Osteocyte (in vitro differentiated cells): ENCODE results near the gene PDE1A. TPM values are rescaled to one million over a fixed set of nuclear protein-coding genes. Genes with fewer than 3 reads are reported as not detected.
A peak's percentile ranks its signal among the peaks of the same experiment; 100 is the strongest.

Source experiments
- DNase-seq: peaks from one replicate; pipeline ENCODE4 v3.0.0; 2021; ENCODE audit warnings: mixed read lengths; ENCODE audit not compliant: unreplicated experiment; ENCODE audit errors: extremely low spot score
- H3K27ac Mint-ChIP-seq: one replicate; pipeline ENCODE4 v1.8.0; 2021; ENCODE audit warnings: mild to moderate bottlenecking, mixed read lengths; ENCODE audit not compliant: unreplicated experiment
- H3K27me3 Mint-ChIP-seq: one replicate; pipeline ENCODE4 v1.8.0; 2021; ENCODE audit warnings: mixed read lengths; ENCODE audit not compliant: unreplicated experiment
- H3K36me3 Mint-ChIP-seq: one replicate; pipeline ENCODE4 v1.8.0; 2021; ENCODE audit warnings: mixed read lengths; ENCODE audit not compliant: unreplicated experiment
- H3K4me1 Mint-ChIP-seq: one replicate; pipeline ENCODE4 v1.8.0; 2021; ENCODE audit warnings: mixed read lengths; ENCODE audit not compliant: unreplicated experiment
- H3K4me3 Mint-ChIP-seq: one replicate; pipeline ENCODE4 v1.8.0; 2021; ENCODE audit warnings: mild to moderate bottlenecking, moderate library complexity, mixed read lengths; ENCODE audit not compliant: unreplicated experiment
- H3K9me3 Mint-ChIP-seq: one replicate; pipeline ENCODE4 v1.8.0; 2021; ENCODE audit warnings: mixed read lengths; ENCODE audit not compliant: unreplicated experiment
- CTCF ChIP-seq: fragments of 200-600 bp; sonication (generic); IDR thresholded peaks from 2 replicates; pipeline ENCODE4 v1.5.0; 2021; ENCODE audit warnings: antibody characterized with exemption, mild to moderate bottlenecking, moderate library complexity
- total RNA-seq: library from RNA; stranded (reverse); gene quantifications from 2 replicates; pipeline ENCODE4 v1.2.1, GENCODE V29; 2021

The PDE1A gene
- total RNA-seq, 1 donor from 2014 or later, result 1.8 TPM

DNA sequence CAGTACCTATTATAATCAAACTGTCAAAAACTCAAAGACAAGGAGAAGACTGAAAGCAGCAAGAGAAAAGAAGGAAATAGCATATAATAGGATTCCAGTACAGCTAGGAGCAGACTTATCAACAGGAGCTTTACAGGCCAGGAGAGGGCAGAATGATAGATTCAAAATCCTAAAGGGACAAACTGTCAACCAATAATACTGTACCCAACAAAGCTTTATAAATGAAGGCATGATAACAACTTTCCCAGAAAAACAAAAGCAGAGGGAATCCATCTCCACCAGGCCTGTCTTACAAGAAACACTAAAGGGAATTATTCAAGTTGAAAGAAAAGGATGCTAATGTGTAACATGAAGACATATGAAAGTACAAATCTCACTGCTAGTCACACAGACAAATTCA lies 42.0 kb downstream of the PDE1A start:
- no peak for TF ChIP-seq CTCF
- H3K36me3 Mint-ChIP-seq, result peaks cover 6% of the 10 kb centered on the region

GRCh38 chr2:182381225-182381624 lies 45.6 kb downstream of the PDE1A start:
- H3K4me3 Mint-ChIP-seq, result no peak overlapping the region
- DNase-seq, result no peak
- no peaks in the 10 kb centered on the region for H3K27me3 Mint-ChIP-seq
- H3K9me3 Mint-ChIP-seq, result peaks cover 28% of the 10 kb centered on the region
- TF ChIP-seq CTCF, result no peak
- H3K27ac Mint-ChIP-seq, result no peak overlapping the region
- peaks cover 26% of the 10 kb centered on the region for H3K4me1 Mint-ChIP-seq
- H3K36me3 Mint-ChIP-seq, result peaks cover 17% of the 10 kb centered on the region

More for the DNA sequence above, 42.0 kb downstream of the PDE1A start:
- peaks cover 5% of the 10 kb centered on the region for H3K4me1 Mint-ChIP-seq
- peaks cover 22% of the 10 kb centered on the region for H3K9me3 Mint-ChIP-seq
- H3K27ac Mint-ChIP-seq, result no peak overlapping the region
- no peak overlapping the region for H3K4me3 Mint-ChIP-seq
- H3K27me3 Mint-ChIP-seq, result no peaks in the 10 kb centered on the region
- no peak for DNase-seq

DNA sequence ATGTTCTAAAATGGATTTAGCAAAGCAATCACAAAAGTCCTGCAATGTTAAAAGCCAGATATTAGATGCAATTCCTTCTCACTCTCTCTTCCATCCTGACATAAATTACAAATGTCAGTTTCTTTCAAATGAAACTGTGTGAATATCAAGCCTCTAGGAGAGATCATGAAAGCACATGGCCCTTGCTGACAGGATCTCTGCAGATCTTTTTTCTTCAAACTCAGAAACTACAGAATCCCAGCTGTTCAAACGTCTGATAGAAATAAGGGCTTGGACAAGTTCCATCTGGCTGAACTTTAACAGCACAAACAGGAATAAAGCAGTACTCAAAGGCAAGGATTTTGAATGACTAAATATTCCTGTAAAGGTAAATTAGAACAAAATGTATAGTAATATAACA lies 47.6 kb downstream of the PDE1A start:
- H3K27ac Mint-ChIP-seq, result peak overlapping the region; percentile 71
- H3K27me3 Mint-ChIP-seq, result no peaks in the 10 kb centered on the region
- peaks cover 22% of the 10 kb centered on the region for H3K9me3 Mint-ChIP-seq
- no peak for TF ChIP-seq CTCF
- H3K36me3 Mint-ChIP-seq, result peaks cover 14% of the 10 kb centered on the region
- no peak for DNase-seq
- peaks cover 26% of the 10 kb centered on the region for H3K4me1 Mint-ChIP-seq
- H3K4me3 Mint-ChIP-seq, result peak overlapping the region; percentile 18

DNA sequence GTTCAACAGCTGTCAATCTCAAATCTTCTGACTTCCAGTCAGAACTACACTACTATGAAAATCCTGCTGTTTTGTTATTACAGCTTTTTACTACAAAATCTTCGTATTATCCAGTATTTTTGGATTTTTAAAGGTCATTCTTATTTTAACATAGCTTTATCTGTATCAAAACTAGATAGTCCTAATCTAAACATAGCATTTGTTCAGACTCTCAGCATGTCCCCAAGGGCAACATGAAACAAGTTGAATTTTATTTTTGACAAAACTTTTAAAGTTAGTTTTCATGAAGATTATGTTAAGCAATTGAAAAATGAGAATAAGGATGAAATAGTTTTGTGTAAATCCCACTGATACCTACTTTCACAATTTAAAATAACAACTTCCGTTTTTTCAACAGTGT lies 48.1 kb downstream of the PDE1A start:
- H3K36me3 Mint-ChIP-seq, result peaks cover 15% of the 10 kb centered on the region
- peak overlapping the region; percentile 71 for H3K27ac Mint-ChIP-seq
- TF ChIP-seq CTCF, result no peak
- peak overlapping the region; percentile 18 for H3K4me3 Mint-ChIP-seq
- peaks cover 26% of the 10 kb centered on the region for H3K4me1 Mint-ChIP-seq
- H3K9me3 Mint-ChIP-seq, result peaks cover 19% of the 10 kb centered on the region
- no peaks in the 10 kb centered on the region for H3K27me3 Mint-ChIP-seq
- DNase-seq, result no peak

GRCh38 chr2:182377467-182377866 lies 49.4 kb downstream of the PDE1A start:
- Mint-ChIP-seq H3K4me3 (no peak overlapping the region), H3K27me3 (no peaks in the 10 kb centered on the region)

More at GRCh38 chr2:182377467-182377866, 49.4 kb downstream of the PDE1A start:
- no peak for DNase-seq
- H3K36me3 Mint-ChIP-seq, result peaks cover 20% of the 10 kb centered on the region
- H3K9me3 Mint-ChIP-seq, result peaks cover 27% of the 10 kb centered on the region
- TF ChIP-seq CTCF, result no peak
- peak overlapping the region; percentile 14 for H3K27ac Mint-ChIP-seq
- peaks cover 37% of the 10 kb centered on the region for H3K4me1 Mint-ChIP-seq
